ENCODE measurements around the gene STK35.

Gene STK35

DNA sequence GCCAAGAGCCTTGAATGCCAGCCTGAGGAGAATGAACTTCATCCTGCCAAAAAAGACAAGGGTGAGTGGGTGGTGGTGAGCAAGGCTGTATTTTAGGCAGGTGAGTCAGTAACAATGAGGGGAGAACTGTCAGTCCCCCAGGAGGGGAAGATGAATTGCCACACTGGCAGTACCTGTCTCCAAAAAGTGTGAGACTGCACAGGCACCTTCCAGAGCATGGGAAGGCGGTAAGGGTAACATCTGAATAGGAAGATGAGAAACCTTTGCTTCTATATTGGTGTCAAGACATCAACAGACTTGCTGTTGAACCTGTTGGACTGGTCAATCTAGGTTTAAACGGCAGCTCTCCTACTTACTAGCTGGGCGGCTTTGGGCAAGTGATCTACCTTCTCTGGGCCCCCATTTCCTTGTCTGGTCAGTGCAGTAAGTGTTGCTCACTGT is 30.9 kb downstream of the STK35 start:
- Histone ChIP-seq H3F3A (ENCODE audit: insufficient read depth, low read length) (no peaks in the 10 kb centered on the region), H3K36me3 (ENCODE audit: insufficient read depth, low read length) (no peaks in the 10 kb centered on the region), H3K27me3 (ENCODE audit: insufficient read depth, low read length) (no peaks in the 10 kb centered on the region), H3K27ac (ENCODE audit: low read depth, low read length, poor library complexity, severe bottlenecking) (no peak overlapping the region), H3K9me2 (ENCODE audit: low read depth, low read length) (no peaks in the 10 kb centered on the region), H3K9me3 (ENCODE audit: low read length) (no peaks in the 10 kb centered on the region), H2AFZ (ENCODE audit: low read length) (no peak overlapping the region), H3K9ac (ENCODE audit: low read length) (no peak overlapping the region), H3K4me1 (ENCODE audit: insufficient read depth, low read length, severe bottlenecking) (no peaks in the 10 kb centered on the region), H3K4me3 (ENCODE audit: low read depth, low read length, poor library complexity, severe bottlenecking) (no peak overlapping the region), H3K79me2 (ENCODE audit: insufficient read depth, low read length) (no peaks in the 10 kb centered on the region), H3K4me2 (ENCODE audit: low read length) (no peak overlapping the region), H4K20me1 (ENCODE audit: insufficient read depth, low read length) (no peaks in the 10 kb centered on the region)
- no peak for TF ChIP-seq EZH2 (IDR thresholded peaks at IDR 0.05; ENCODE audit: borderline replicate concordance, low read length)
- TF ChIP-seq, protein P1, sequence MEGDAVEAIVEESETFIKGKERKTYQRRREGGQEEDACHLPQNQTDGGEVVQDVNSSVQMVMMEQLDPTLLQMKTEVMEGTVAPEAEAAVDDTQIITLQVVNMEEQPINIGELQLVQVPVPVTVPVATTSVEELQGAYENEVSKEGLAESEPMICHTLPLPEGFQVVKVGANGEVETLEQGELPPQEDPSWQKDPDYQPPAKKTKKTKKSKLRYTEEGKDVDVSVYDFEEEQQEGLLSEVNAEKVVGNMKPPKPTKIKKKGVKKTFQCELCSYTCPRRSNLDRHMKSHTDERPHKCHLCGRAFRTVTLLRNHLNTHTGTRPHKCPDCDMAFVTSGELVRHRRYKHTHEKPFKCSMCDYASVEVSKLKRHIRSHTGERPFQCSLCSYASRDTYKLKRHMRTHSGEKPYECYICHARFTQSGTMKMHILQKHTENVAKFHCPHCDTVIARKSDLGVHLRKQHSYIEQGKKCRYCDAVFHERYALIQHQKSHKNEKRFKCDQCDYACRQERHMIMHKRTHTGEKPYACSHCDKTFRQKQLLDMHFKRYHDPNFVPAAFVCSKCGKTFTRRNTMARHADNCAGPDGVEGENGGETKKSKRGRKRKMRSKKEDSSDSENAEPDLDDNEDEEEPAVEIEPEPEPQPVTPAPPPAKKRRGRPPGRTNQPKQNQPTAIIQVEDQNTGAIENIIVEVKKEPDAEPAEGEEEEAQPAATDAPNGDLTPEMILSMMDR (IDR thresholded peaks at IDR 0.05; ENCODE audit: low read length), result no peak

GRCh38 chr20:2133318-2134183 is 31.9 kb downstream of the STK35 start:
- H3K9ac ChIP-seq (ENCODE audit: low read length), result no peak overlapping the region
- no peaks in the 10 kb centered on the region for H3K9me3 ChIP-seq (ENCODE audit: low read length)
- no peaks in the 10 kb centered on the region for H3K27me3 ChIP-seq (ENCODE audit: insufficient read depth, low read length)
- no peaks in the 10 kb centered on the region for H3K36me3 ChIP-seq (ENCODE audit: insufficient read depth, low read length)
- no peaks in the 10 kb centered on the region for H4K20me1 ChIP-seq (ENCODE audit: insufficient read depth, low read length)
- H3K27ac ChIP-seq (ENCODE audit: low read depth, low read length, poor library complexity, severe bottlenecking), result no peak overlapping the region
- H3K4me1 ChIP-seq (ENCODE audit: insufficient read depth, low read length, severe bottlenecking), result no peaks in the 10 kb centered on the region
- TF ChIP-seq EZH2 (IDR thresholded peaks at IDR 0.05; ENCODE audit: borderline replicate concordance, low read length), result no peak
- H3K9me2 ChIP-seq (ENCODE audit: low read depth, low read length), result no peaks in the 10 kb centered on the region
- H2AFZ ChIP-seq (ENCODE audit: low read length), result no peak overlapping the region
- H3F3A ChIP-seq (ENCODE audit: insufficient read depth, low read length), result no peaks in the 10 kb centered on the region
- H3K79me2 ChIP-seq (ENCODE audit: insufficient read depth, low read length), result no peaks in the 10 kb centered on the region
- H3K4me3 ChIP-seq (ENCODE audit: low read depth, low read length, poor library complexity, severe bottlenecking), result no peak overlapping the region
- H3K4me2 ChIP-seq (ENCODE audit: low read length), result no peak overlapping the region

DNA sequence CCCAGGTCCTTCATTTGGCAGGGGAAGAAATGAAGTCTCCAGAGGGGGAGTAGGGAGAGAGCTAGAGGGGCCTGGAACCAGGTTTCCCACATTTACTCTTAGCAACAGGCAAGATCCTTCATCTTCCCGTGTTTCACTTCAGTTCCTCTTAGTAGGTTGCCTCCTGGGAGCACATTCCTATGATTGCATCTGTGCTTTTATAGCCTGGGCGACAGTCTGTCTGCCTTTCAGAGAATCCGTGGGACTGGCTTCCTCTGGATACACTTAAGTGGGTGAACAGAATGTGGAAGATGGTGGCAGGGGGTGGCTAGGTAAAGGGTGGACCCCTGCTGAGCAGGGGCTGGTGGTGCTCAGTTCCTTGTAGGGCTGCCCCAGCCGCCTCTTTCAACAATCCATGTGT is 33.4 kb downstream of the STK35 start:
- no peaks in the 10 kb centered on the region for H3F3A ChIP-seq (ENCODE audit: insufficient read depth, low read length)
- H3K27me3 ChIP-seq (ENCODE audit: insufficient read depth, low read length), result no peaks in the 10 kb centered on the region
- H3K27ac ChIP-seq (ENCODE audit: low read depth, low read length, poor library complexity, severe bottlenecking), result no peak overlapping the region
- H3K79me2 ChIP-seq (ENCODE audit: insufficient read depth, low read length), result no peaks in the 10 kb centered on the region
- no peak overlapping the region for H3K4me2 ChIP-seq (ENCODE audit: low read length)
- no peak for TF ChIP-seq EZH2 (IDR thresholded peaks at IDR 0.05; ENCODE audit: borderline replicate concordance, low read length)
- TF ChIP-seq, protein P1 (IDR thresholded peaks at IDR 0.05; ENCODE audit: low read length), result no peak
- no peaks in the 10 kb centered on the region for H3K4me1 ChIP-seq (ENCODE audit: insufficient read depth, low read length, severe bottlenecking)
- no peaks in the 10 kb centered on the region for H3K9me2 ChIP-seq (ENCODE audit: low read depth, low read length)
- H3K4me3 ChIP-seq (ENCODE audit: low read depth, low read length, poor library complexity, severe bottlenecking), result no peak overlapping the region
- H4K20me1 ChIP-seq (ENCODE audit: insufficient read depth, low read length), result no peaks in the 10 kb centered on the region
- H3K9me3 ChIP-seq (ENCODE audit: low read length), result no peaks in the 10 kb centered on the region
- peaks cover 4% of the 10 kb centered on the region; the same call in 1 of the 2 replicates for H3K36me3 ChIP-seq (ENCODE audit: insufficient read depth, low read length)
- no peak overlapping the region for H2AFZ ChIP-seq (ENCODE audit: low read length)
- no peak overlapping the region for H3K9ac ChIP-seq (ENCODE audit: low read length)

Measured in OCI-LY1 (cell line).